RWPE2 (cell line): ENCODE results near the gene CYP4B1.

Source experiments
- ATAC-seq: fragments of 200-7000 bp; cut with Tn5 transposase; 3 replicates; pipeline ENCODE4 v1.9.1; 2021; ENCODE audit warnings: low read depth
- DNase-seq: peaks from one replicate; pipeline ENCODE4 v3.0.0-alpha.2; 2020; ENCODE audit warnings: low spot score
- H3K27ac ChIP-seq: fragments of 450-650 bp; 2 replicates; pipeline ENCODE4 v1.5.1; 2017; ENCODE audit warnings: mild to moderate bottlenecking; ENCODE audit not compliant: poor library complexity, severe bottlenecking
- H3K27me3 ChIP-seq: fragments of 250-450 bp; sonication (Bioruptor Pico); 2 replicates; pipeline ENCODE4 v1.5.1; 2021; ENCODE audit warnings: mild to moderate bottlenecking, moderate library complexity; ENCODE audit not compliant: insufficient read depth, poor library complexity, severe bottlenecking
- H3K36me3 ChIP-seq: fragments of 250-450 bp; sonication (Bioruptor Pico); 2 replicates; pipeline ENCODE4 v1.5.1; 2020; ENCODE audit warnings: low read depth, mild to moderate bottlenecking, moderate library complexity
- H3K4me1 ChIP-seq: fragments of 250-450 bp; sonication (Bioruptor Pico); 2 replicates; pipeline ENCODE4 v1.5.1; 2021; ENCODE audit warnings: mild to moderate bottlenecking, moderate library complexity; ENCODE audit not compliant: insufficient read depth, poor library complexity, severe bottlenecking
- H3K4me3 ChIP-seq: fragments of 250-450 bp; sonication (Bioruptor Pico); 2 replicates; pipeline ENCODE4 v1.5.1; 2021; ENCODE audit warnings: mild to moderate bottlenecking, moderate library complexity; ENCODE audit not compliant: severe bottlenecking
- H3K9me3 ChIP-seq: fragments of 250-450 bp; sonication (Bioruptor Pico); 2 replicates; pipeline ENCODE4 v1.5.1; 2021; ENCODE audit warnings: mild to moderate bottlenecking, moderate library complexity; ENCODE audit not compliant: severe bottlenecking
- CTCF ChIP-seq: fragments of 450-650 bp; IDR thresholded peaks from one replicate; pipeline ENCODE4 v1.5.1; 2017; ENCODE audit warnings: mild to moderate bottlenecking, moderate library complexity; ENCODE audit not compliant: poor library complexity, severe bottlenecking

Gene CYP4B1

GRCh38 chr1:46809071-46809470, 10.2 kb downstream of the CYP4B1 start:
- H3K4me1 ChIP-seq: no peaks in the 10 kb centered on the region
- H3K4me3 ChIP-seq: no peak overlapping the region
- DNase-seq: no peak
- no peak for ATAC-seq
- no peak overlapping the region for H3K27ac ChIP-seq
- no peaks in the 10 kb centered on the region for H3K27me3 ChIP-seq
- no peak for TF ChIP-seq CTCF
- H3K36me3 ChIP-seq: no peaks in the 10 kb centered on the region
- no peaks in the 10 kb centered on the region for H3K9me3 ChIP-seq

GRCh38 chr1:46809904-46810303, 11.1 kb downstream of the CYP4B1 start:
- no peak overlapping the region for H3K4me3 ChIP-seq
- TF ChIP-seq CTCF: no peak
- no peaks in the 10 kb centered on the region for H3K9me3 ChIP-seq
- no peak overlapping the region for H3K27ac ChIP-seq
- no peaks in the 10 kb centered on the region for H3K36me3 ChIP-seq
- no peaks in the 10 kb centered on the region for H3K4me1 ChIP-seq
- ATAC-seq (no peak), DNase-seq (no peak)
- no peaks in the 10 kb centered on the region for H3K27me3 ChIP-seq

GRCh38 chr1:46810596-46810995, 11.8 kb downstream of the CYP4B1 start:
- no peak for ATAC-seq
- Histone ChIP-seq H3K27me3 (no peaks in the 10 kb centered on the region), H3K9me3 (no peaks in the 10 kb centered on the region), H3K4me3 (no peak overlapping the region), H3K27ac (no peak overlapping the region), H3K4me1 (no peaks in the 10 kb centered on the region), H3K36me3 (no peaks in the 10 kb centered on the region)
- no peak for TF ChIP-seq CTCF
- DNase-seq: no peak

- Histone ChIP-seq H3K27me3 (no peaks in the 10 kb centered on the region), H3K27ac (no peak overlapping the region), H3K4me1 (no peaks in the 10 kb centered on the region), H3K36me3 (no peaks in the 10 kb centered on the region), H3K4me3 (no peak overlapping the region), H3K9me3 (no peaks in the 10 kb centered on the region)
- no peak for TF ChIP-seq CTCF
- no peak for DNase-seq
- ATAC-seq: no peak
These were observed 12.2 kb downstream of the CYP4B1 start for GRCh38 chr1:46811053-46811452.

- Histone ChIP-seq H3K4me3 (no peak overlapping the region), H3K27ac (no peak overlapping the region), H3K36me3 (no peaks in the 10 kb centered on the region), H3K9me3 (no peaks in the 10 kb centered on the region), H3K4me1 (no peaks in the 10 kb centered on the region), H3K27me3 (no peaks in the 10 kb centered on the region)
- no peak for DNase-seq
- no peak for TF ChIP-seq CTCF
- no peak for ATAC-seq
These were observed 13.5 kb downstream of the CYP4B1 start for GRCh38 chr1:46812065-46812963.
